OCI-LY1 (cell line): Measurements from ENCODE around the gene OSER1.

ENCODE experiments used
- EZH2 ChIP-seq: fragments of 200-600 bp; sonication (generic), shearing (Covaris generic); IDR thresholded peaks from 2 replicates; pipeline ENCODE4 v1.8.0; 2017; ENCODE audit warnings: borderline replicate concordance, mixed run types, mild to moderate bottlenecking, antibody characterized with exemption, low read length, moderate library complexity, mixed read lengths
- TF ChIP-seq, protein P1 (sequence below): fragments of 200-600 bp; sonication (generic), shearing (Covaris generic); IDR thresholded peaks from 2 replicates; pipeline ENCODE4 v1.5.1; 2017; ENCODE audit warnings: mild to moderate bottlenecking, antibody characterized with exemption, low read length, moderate library complexity, mixed read lengths

DNA sequence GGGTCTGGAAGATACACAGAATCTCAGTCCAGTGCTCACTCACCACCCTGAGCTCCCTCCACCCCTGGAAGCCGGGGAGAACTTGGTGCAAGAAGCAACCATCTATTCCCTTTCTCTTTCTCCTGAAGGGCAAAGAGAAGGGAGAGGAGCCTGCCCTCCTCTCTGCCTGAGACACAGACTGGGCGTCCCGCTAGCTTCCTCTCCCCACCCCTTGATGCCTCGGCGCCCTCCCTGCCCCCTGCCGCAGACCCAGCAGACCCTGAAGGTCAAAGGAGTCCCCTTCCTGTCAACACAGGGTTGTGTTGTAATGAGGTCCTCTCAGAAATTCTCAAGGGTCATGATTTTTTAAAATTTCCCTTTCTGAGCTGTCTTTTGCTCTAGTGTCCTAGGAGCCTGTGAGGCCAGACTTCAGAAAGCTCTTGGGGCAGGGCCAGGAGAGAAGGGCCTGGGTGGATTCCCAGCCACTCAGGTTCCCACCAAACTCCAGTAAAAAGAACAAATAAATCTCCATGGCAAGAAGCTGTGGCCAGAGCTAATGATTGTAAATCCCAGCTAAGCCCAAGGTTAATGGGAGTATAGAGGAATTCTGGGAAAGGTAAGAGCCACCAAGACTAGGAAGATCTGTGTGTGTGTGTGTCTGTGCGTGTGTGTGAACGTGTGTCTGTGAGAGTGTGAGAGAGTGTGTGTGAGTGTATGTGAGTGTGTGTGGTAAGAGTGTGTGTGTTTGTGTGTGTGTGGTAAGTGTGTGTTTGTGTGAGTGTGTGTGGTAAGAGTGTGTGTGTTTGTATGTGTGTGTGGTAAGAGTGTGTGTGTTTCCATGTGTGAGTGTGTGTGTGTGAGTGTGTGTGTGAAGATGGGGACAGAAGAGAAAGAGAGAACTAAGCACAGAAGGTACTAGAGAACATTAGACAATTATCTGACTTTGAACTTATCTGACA is 22.5 kb downstream of the OSER1 start:
- no peak for TF ChIP-seq EZH2
- TF ChIP-seq, protein P1, sequence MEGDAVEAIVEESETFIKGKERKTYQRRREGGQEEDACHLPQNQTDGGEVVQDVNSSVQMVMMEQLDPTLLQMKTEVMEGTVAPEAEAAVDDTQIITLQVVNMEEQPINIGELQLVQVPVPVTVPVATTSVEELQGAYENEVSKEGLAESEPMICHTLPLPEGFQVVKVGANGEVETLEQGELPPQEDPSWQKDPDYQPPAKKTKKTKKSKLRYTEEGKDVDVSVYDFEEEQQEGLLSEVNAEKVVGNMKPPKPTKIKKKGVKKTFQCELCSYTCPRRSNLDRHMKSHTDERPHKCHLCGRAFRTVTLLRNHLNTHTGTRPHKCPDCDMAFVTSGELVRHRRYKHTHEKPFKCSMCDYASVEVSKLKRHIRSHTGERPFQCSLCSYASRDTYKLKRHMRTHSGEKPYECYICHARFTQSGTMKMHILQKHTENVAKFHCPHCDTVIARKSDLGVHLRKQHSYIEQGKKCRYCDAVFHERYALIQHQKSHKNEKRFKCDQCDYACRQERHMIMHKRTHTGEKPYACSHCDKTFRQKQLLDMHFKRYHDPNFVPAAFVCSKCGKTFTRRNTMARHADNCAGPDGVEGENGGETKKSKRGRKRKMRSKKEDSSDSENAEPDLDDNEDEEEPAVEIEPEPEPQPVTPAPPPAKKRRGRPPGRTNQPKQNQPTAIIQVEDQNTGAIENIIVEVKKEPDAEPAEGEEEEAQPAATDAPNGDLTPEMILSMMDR = no peak
